HG02759 (cell line): ENCODE measurements around the gene NUMA1.

Experiments
- ATAC-seq: cut with Tn5 transposase; IDR thresholded peaks from one replicate; pipeline ENCODE4 v1.9.1; 2021; ENCODE audit warnings: mild to moderate bottlenecking, moderate library complexity; ENCODE audit not compliant: unreplicated experiment

NUMA1 gene

GRCh38 chr11:72080326-72081183 lies at the start of gene NUMA1, which contains the start of gene LRRC51:
Gene NUMA1 (minus strand): TSS chr11:72080542. CDS start chr11:72035943, 44,599 bp downstream.
Gene LRRC51 (plus strand): TSS chr11:72080850. CDS start chr11:72089084, 8,234 bp downstream.
- peak; percentile 92 for ATAC-seq

GRCh38 chr11:72129381-72129780 lies 49.0 kb upstream of the NUMA1 start:
- ATAC-seq, result no peak

- ATAC-seq, result no peak
Measured at GRCh38 chr11:72127923-72128322, 47.6 kb upstream of the NUMA1 start.

- ATAC-seq, result no peak
Measured at GRCh38 chr11:72125956-72126355, 45.6 kb upstream of the NUMA1 start.

DNA sequence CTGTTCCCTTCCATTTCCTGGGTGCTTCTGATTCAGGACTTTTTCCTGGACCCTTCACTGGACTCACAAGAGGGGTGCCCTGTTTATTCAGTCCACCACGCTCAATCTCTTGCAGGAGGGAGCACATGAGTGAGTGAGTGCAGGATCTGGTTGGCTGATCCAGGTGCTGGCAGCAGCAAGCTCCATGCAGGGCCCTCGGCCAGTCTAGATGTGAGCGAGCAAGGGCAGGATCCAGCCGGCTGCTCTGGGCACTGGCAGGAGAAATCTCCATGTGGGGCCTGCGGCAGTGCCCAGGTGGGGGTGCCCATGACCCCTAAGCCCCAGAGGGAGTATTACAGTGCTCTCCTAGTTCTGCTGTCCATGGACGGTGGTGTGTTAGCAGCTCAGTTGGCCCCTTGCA lies 43.7 kb upstream of the NUMA1 start:
- no peak for ATAC-seq

DNA sequence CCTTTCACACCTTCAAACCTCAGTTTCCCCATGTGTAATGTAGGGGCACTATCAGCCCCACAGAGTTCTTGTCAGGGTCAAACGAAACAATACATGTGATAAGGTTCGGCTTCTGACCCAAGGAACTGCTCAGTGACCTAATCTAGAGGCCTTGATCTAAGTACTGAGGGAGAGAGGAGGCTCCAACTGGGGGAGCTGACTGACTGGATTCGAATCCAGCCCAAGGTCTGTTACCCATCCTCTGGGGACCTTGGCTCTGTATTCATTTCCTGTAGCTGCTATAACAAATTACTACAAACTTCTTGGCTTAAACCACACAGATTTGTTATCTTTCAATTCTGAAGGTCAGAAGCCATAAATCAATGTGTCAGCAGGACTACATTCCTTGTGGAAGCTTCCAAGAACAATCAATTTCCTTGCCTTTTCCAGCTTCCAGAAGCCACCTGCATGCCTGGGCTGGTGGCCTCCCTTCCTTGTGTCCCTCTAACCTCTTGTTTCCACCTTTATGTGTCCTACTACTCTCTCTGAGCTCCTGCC lies 42.8 kb upstream of the NUMA1 start:
- no peak for ATAC-seq

DNA sequence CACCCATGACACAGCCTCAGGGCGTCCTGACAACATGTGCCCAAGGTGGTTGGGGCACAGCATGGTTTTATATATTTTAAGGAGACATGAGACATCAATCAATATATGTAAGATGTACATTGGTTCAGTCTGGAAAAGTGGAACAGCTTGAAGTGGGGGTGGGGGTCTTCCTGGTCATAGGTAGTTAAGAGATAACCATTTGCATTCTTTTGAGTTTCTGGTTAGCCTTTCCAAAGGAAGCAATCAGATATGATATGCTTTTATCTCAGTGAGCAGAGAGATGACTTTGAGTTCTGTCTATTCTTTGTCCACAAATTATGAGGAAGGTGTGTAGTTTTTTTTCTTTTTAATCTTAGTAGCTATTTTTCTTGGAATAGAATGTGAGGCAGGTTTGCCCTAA lies 42.3 kb upstream of the NUMA1 start:
- ATAC-seq, result no peak

DNA sequence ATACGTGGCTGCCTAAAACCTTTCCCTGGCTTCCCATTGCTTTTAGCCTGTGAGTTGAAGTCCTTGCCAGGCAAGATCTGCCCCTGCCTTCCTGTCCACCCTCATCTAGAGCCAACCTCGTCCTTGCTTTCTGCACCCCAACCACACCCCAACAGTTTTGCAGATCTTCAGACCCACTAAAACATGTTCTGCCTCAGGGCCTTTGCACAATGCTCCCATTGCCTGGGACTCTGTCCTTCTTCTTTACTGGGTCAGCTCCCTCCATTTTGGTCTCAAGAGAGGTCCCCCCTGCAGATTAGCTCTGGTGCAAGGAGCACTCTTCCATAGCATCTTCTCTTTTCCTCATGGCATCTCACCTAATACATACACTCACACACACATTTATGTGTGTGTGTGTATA lies 40.6 kb upstream of the NUMA1 start:
- ATAC-seq, result no peak

GRCh38 chr11:72119198-72119597 lies 38.9 kb upstream of the NUMA1 start:
- no peak for ATAC-seq

DNA sequence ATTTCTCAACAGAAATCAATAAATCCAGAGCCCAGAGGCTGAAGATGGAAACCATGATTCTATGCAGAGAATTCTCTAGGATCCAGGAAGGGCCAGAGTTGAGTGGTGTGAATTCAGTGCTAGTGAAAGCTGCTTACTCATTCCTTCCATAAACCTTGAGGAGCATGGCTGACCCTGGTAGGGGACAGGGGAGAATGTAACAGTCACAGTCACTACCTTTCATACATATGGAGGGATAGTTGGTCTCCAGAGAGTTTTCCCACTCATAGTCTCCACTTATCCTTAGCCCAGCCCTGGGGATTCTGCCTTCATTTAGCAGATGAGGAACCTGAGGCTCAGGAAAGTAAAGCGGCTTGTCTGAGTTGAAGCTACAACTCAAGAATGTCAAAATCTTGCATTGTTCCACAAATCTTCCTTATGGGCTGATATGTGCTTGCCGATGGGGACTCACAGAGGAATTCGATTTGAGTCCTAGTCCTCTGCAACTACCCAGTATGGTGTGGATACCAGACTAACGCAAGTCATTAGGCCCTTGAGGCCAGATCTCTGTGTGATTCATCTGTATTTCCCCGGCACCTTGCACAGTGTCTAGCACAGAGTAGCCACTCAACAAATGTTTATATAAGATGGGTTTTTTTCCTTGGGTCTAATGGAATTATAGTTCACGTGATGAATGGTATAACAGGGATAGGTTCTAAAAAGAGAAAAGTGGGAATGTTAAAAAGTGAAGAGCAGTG lies 35.8 kb upstream of the NUMA1 start:
- ATAC-seq, result no peak

DNA sequence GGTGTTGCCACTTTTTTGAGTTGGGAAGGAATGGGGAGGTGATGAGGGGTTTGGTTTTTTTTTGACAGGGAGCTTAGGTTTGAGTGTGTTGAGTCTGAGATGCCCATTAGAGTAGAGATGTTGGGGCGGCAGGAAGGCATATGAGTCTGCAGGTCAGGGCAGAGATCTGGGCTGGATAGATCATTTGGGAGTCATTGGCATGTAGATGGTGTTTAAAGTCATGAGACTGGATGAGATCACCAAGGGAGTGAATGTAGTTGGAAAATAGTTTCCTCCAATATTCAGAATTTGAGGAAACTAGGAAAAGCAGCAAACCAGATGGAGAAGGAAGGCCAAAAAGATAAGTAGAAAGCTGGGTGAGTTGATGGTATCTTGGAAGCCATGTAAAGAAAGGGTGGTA lies 34.2 kb upstream of the NUMA1 start:
- no peak for ATAC-seq

DNA sequence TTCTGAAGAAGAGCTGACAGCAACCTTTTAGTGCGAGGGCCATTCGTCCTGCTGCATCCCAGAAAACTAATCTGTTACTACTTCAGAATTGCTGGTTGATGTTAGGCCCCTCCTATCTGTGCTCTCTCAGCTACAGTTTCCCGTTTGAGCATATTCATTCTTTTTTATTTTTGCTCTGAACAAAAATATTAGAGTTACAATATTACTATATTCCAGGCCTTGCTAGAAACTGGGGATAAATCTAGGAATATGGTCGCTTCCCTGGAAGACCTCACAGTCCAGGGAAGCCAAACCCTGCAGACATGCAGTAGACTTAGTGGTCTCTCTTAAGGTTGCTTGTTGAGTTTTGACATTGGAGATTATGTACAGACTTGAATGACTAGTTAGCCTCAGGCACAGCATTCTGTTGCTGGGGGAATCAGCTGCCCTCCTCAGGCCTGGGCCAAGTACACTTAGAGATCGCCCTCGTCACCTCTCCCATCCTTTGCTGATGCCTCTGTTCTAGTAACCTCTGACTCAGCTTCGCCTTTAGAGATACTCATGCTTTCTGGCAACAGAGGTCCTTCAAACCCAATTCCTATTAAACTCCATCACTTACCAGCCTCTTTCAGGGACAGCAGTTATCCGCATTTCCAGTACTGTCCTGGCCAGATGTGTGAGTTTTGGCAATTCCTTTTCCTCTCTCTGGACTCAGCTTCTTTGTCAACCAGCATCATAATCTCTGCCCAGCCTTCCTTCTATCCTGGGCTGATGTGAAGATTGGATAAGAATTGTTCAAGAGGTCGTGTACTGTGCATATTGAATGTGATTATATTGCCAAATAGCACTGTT lies 32.9 kb upstream of the NUMA1 start:
- ATAC-seq, result no peak

GRCh38 chr11:72112143-72112977 lies 32.0 kb upstream of the NUMA1 start, which contains the start of gene ANAPC15:
Gene ANAPC15 (minus strand): TSS chr11:72112695. CDS start chr11:72111276, 1,419 bp downstream.
- ATAC-seq, result peak; percentile 90

GRCh38 chr11:72111300-72112142 lies 31.2 kb upstream of the NUMA1 start:
- peak; percentile 1 for ATAC-seq

DNA sequence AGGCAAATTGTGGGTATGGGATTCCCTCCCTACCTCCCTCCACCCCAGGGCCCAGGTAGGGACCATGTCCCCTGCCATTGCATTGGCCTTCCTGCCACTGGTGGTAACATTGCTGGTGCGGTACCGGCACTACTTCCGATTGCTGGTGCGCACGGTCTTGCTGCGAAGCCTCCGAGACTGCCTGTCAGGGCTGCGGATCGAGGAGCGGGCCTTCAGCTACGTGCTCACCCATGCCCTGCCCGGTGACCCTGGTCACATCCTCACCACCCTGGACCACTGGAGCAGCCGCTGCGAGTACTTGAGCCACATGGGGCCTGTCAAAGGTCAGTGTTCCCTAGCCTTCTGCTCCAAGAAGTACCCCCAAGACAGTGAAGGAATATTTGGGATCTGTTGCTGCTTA lies 25.5 kb upstream of the NUMA1 start, which contains the start of gene TOMT:
TSS of gene TOMT (plus strand) at position 37 of the 400 bp plus-strand sequence. CDS start at position 65, 28 bp downstream.
- no peak for ATAC-seq

GRCh38 chr11:72103754-72104167 lies 23.4 kb upstream of the NUMA1 start:
- ATAC-seq, result no peak

GRCh38 chr11:72102946-72103753 lies 22.8 kb upstream of the NUMA1 start, which contains the start of gene LAMTOR1:
Gene LAMTOR1 (minus strand): TSS chr11:72103297. CDS start chr11:72103224, 73 bp downstream.
- peak; percentile 93 for ATAC-seq

GRCh38 chr11:72102631-72102945 lies 22.2 kb upstream of the NUMA1 start:
- ATAC-seq, result no peak
